ENCODE measurements around the gene COBLL1.

The COBLL1 gene

DNA sequence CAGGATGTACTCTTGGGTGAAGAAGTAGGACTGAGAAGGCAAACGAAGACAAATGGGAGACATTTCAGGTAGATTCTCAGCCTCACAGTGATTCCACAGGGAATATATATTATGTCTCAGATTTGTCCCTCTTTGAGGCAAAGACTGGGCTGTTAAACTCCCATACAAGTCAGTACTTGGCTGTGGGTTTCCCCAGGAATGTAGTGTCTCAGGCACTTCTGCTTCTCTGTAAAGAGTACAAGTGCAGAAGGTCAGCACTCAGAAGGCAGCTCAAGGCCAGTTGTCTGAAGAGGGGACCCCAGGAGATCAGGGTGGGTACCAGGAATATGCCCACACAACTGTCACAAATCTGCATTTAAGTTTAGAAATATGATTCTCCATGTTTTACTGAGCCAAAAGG, 39.9 kb upstream of the COBLL1 start:
- H3K4me3 ChIP-seq (ENCODE audit: low read depth, low read length) = no peak overlapping the region
- no peak for DNase-seq (ENCODE audit: low read depth)
- TF ChIP-seq, protein P1, sequence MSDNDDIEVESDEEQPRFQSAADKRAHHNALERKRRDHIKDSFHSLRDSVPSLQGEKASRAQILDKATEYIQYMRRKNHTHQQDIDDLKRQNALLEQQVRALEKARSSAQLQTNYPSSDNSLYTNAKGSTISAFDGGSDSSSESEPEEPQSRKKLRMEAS (IDR thresholded peaks at IDR 0.05; ENCODE audit: low read depth, low read length) = no peak
- TF ChIP-seq POLR2A (IDR thresholded peaks at IDR 0.05; ENCODE audit: extremely low read depth, insufficient read length) = no peak
- TF ChIP-seq MYC (IDR thresholded peaks at IDR 0.05; ENCODE audit: low read depth, low read length) = no peak
- TF ChIP-seq, protein P2, sequence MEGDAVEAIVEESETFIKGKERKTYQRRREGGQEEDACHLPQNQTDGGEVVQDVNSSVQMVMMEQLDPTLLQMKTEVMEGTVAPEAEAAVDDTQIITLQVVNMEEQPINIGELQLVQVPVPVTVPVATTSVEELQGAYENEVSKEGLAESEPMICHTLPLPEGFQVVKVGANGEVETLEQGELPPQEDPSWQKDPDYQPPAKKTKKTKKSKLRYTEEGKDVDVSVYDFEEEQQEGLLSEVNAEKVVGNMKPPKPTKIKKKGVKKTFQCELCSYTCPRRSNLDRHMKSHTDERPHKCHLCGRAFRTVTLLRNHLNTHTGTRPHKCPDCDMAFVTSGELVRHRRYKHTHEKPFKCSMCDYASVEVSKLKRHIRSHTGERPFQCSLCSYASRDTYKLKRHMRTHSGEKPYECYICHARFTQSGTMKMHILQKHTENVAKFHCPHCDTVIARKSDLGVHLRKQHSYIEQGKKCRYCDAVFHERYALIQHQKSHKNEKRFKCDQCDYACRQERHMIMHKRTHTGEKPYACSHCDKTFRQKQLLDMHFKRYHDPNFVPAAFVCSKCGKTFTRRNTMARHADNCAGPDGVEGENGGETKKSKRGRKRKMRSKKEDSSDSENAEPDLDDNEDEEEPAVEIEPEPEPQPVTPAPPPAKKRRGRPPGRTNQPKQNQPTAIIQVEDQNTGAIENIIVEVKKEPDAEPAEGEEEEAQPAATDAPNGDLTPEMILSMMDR (IDR thresholded peaks at IDR 0.05; ENCODE audit: low read depth, low read length) = no peak

GRCh38 chr2:164879901-164880535, 38.4 kb upstream of the COBLL1 start:
- no peak for TF ChIP-seq MYC (IDR thresholded peaks at IDR 0.05; ENCODE audit: low read depth, low read length)
- TF ChIP-seq, protein P1 (IDR thresholded peaks at IDR 0.05; ENCODE audit: low read depth, low read length) = no peak
- TF ChIP-seq, protein P2 (IDR thresholded peaks at IDR 0.05; ENCODE audit: low read depth, low read length) = no peak
- no peak for TF ChIP-seq POLR2A (IDR thresholded peaks at IDR 0.05; ENCODE audit: extremely low read depth, insufficient read length)
- no peak overlapping the region for H3K4me3 ChIP-seq (ENCODE audit: low read depth, low read length)
- DNase-seq (ENCODE audit: low read depth) = no peak

DNA sequence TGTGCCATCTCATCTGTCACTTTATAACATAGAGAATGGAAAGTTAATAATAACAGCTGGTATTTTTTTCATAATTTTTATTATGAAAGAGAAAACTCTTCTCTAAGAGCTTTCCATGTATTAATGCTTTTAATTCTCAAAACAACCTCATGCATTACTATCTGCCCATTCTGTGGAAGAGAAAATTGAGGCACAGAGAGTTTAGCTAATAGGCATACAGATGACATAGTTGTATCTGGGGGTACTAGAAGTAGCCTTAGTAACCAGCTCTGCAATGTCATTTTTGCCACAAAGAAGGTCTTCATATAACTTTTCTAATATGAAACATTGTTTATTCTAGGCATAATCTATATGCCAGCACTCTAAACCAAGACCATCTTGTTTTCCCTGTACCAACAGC, 36.3 kb upstream of the COBLL1 start:
- DNase-seq (ENCODE audit: low read depth) = no peak
- H3K4me3 ChIP-seq (ENCODE audit: low read depth, low read length) = no peak overlapping the region
- no peak for TF ChIP-seq MYC (IDR thresholded peaks at IDR 0.05; ENCODE audit: low read depth, low read length)
- TF ChIP-seq POLR2A (IDR thresholded peaks at IDR 0.05; ENCODE audit: extremely low read depth, insufficient read length) = no peak
- TF ChIP-seq, protein P2 (IDR thresholded peaks at IDR 0.05; ENCODE audit: low read depth, low read length) = no peak

GRCh38 chr2:164877169-164877568, 35.5 kb upstream of the COBLL1 start:
- no peak overlapping the region for H3K4me3 ChIP-seq (ENCODE audit: low read depth, low read length)
- TF ChIP-seq MYC (IDR thresholded peaks at IDR 0.05; ENCODE audit: low read depth, low read length) (no peak), POLR2A (IDR thresholded peaks at IDR 0.05; ENCODE audit: extremely low read depth, insufficient read length) (no peak)
- TF ChIP-seq, protein P1 (IDR thresholded peaks at IDR 0.05; ENCODE audit: low read depth, low read length) = no peak
- TF ChIP-seq, protein P2 (IDR thresholded peaks at IDR 0.05; ENCODE audit: low read depth, low read length) = no peak
- no peak for DNase-seq (ENCODE audit: low read depth)

- TF ChIP-seq MYC (IDR thresholded peaks at IDR 0.05; ENCODE audit: low read depth, low read length) = no peak
- TF ChIP-seq, protein P2 (IDR thresholded peaks at IDR 0.05; ENCODE audit: low read depth, low read length) = no peak
- no peak for TF ChIP-seq POLR2A (IDR thresholded peaks at IDR 0.05; ENCODE audit: extremely low read depth, insufficient read length)
- TF ChIP-seq, protein P1 (IDR thresholded peaks at IDR 0.05; ENCODE audit: low read depth, low read length) = no peak
- H3K4me3 ChIP-seq (ENCODE audit: low read depth, low read length) = no peak overlapping the region
- no peak for DNase-seq (ENCODE audit: low read depth)
These were observed 33.9 kb upstream of the COBLL1 start for GRCh38 chr2:164875334-164876205.
